BE2C (cell line): Measurements from ENCODE around the gene GPR55.

Source experiments
- DNase-seq: peaks from one replicate; pipeline ENCODE4 v3.0.0-alpha.2; 2020
- H3K27me3 ChIP-seq: fragments of 250-450 bp; sonication (Bioruptor Pico); 2 replicates; pipeline ENCODE4 v1.5.1; 2020; ENCODE audit warnings: mild to moderate bottlenecking
- H3K36me3 ChIP-seq: fragments of 250-450 bp; sonication (Bioruptor Pico); 2 replicates; pipeline ENCODE4 v1.5.1; 2020; ENCODE audit warnings: mild to moderate bottlenecking
- H3K4me1 ChIP-seq: fragments of 250-450 bp; sonication (Bioruptor Pico); 2 replicates; pipeline ENCODE4 v1.5.1; 2020
- H3K4me3 ChIP-seq: 2 replicates; pipeline ENCODE4 v1.5.1; 2011; ENCODE audit warnings: low read depth, low read length
- H3K9me3 ChIP-seq: fragments of 250-450 bp; sonication (Bioruptor Pico); 2 replicates; pipeline ENCODE4 v1.5.1; 2020
- CTCF ChIP-seq: IDR thresholded peaks from 2 replicates; pipeline ENCODE4 v1.5.1; 2012; ENCODE audit warnings: mild to moderate bottlenecking, low read depth, low read length

GPR55 gene

GRCh38 chr2:230957756-230958391, 32.8 kb upstream of the GPR55 start:
- Histone ChIP-seq H3K4me3 (peak overlapping the region; percentile 41), H3K27me3 (peaks cover 33% of the 10 kb centered on the region), H3K36me3 (no peaks in the 10 kb centered on the region), H3K9me3 (no peaks in the 10 kb centered on the region), H3K4me1 (no peaks in the 10 kb centered on the region)
- no peak for DNase-seq
- no peak for TF ChIP-seq CTCF

GRCh38 chr2:230956827-230957755, 32.0 kb upstream of the GPR55 start:
- Histone ChIP-seq H3K4me1 (no peaks in the 10 kb centered on the region), H3K4me3 (peak overlapping the region; percentile 41), H3K36me3 (no peaks in the 10 kb centered on the region), H3K27me3 (peaks cover 33% of the 10 kb centered on the region), H3K9me3 (no peaks in the 10 kb centered on the region)
- no peak for TF ChIP-seq CTCF
- peak; percentile 29 for DNase-seq

GRCh38 chr2:230955163-230955737, 30.2 kb upstream of the GPR55 start:
- Histone ChIP-seq H3K27me3 (peaks cover 33% of the 10 kb centered on the region), H3K4me3 (no peak overlapping the region), H3K4me1 (no peaks in the 10 kb centered on the region), H3K36me3 (no peaks in the 10 kb centered on the region), H3K9me3 (no peaks in the 10 kb centered on the region)
- no peak for DNase-seq
- TF ChIP-seq CTCF, result no peak

- H3K36me3 ChIP-seq, result no peaks in the 10 kb centered on the region
- DNase-seq, result no peak
- TF ChIP-seq CTCF, result no peak
- H3K27me3 ChIP-seq, result peaks cover 33% of the 10 kb centered on the region
- no peak overlapping the region for H3K4me3 ChIP-seq
- H3K9me3 ChIP-seq, result no peaks in the 10 kb centered on the region
- no peaks in the 10 kb centered on the region for H3K4me1 ChIP-seq
These were observed 29.7 kb upstream of the GPR55 start for GRCh38 chr2:230954746-230955145.

- Histone ChIP-seq H3K36me3 (no peaks in the 10 kb centered on the region), H3K9me3 (no peaks in the 10 kb centered on the region), H3K27me3 (peaks cover 31% of the 10 kb centered on the region), H3K4me1 (no peaks in the 10 kb centered on the region), H3K4me3 (no peak overlapping the region)
- no peak for TF ChIP-seq CTCF
- DNase-seq, result no peak
These were observed 28.8 kb upstream of the GPR55 start for GRCh38 chr2:230953845-230954244.
